ENCODE data around the gene NUMA1. TPM values are rescaled to one million over a fixed set of nuclear protein-coding genes. Genes with fewer than 3 reads are reported as not detected.

NUMA1 gene
- total and polyA plus RNA-seq, 4 donors, result 19.5 to 93.2 (median 42.1) TPM

DNA sequence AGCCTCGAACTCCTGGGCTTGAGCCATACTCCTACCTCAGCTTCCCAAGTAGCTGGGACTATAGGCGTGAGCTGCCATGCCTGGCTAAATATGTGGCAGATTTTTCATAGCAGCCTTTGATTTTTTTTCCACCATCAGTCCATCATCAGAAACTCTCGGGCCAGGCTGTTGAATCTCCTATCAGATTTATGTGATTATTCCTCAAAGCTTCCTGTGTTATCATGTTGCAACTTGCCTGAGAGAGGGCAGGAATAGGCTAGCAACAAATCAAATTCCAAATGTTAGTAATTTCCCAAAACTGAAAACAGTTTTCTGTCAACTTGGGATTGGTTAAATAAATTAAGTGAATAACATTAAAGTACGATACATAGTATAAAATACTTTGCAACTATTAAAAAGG lies 3.7 kb upstream of the NUMA1 start:
- Histone ChIP-seq H3K9ac (ENCODE audit: low read depth in 1 of 2, low read length in 2 of 2) (no peak overlapping the region), H3K27me3 (ENCODE audit: control insufficient read depth in 4 of 4, insufficient read depth in 4 of 4, low read length in 3 of 4) (no peaks in the 10 kb centered on the region), H3K9me3 (ENCODE audit: control insufficient read depth in 4 of 4, low read length in 3 of 4) (no peaks in the 10 kb centered on the region), H3K36me3 (ENCODE audit: control insufficient read depth in 4 of 4, insufficient read depth in 3 of 4, low read depth in 1 of 4, low read length in 3 of 4) (peaks cover 0 to 8% (median 0%) of the 10 kb centered on the region in 4 donors), H3K4me3 (ENCODE audit: low read depth in 1 of 3, low read length in 3 of 3) (no peak overlapping the region), H3K4me1 (ENCODE audit: control insufficient read depth in 4 of 4, insufficient read depth in 4 of 4, low read length in 3 of 4) (peaks cover 0 to 11% (median 4%) of the 10 kb centered on the region in 4 donors), H3K27ac (ENCODE audit: low read depth in 1 of 2, low read length in 2 of 2) (no peak overlapping the region)
- no peak for TF ChIP-seq FOXA2 (IDR thresholded peaks at IDR 0.05)
- TF ChIP-seq RAD21 (IDR thresholded peaks at IDR 0.05), result no peak
- TF ChIP-seq, protein P1, sequence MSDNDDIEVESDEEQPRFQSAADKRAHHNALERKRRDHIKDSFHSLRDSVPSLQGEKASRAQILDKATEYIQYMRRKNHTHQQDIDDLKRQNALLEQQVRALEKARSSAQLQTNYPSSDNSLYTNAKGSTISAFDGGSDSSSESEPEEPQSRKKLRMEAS (IDR thresholded peaks at IDR 0.05), result no peak
- no peak for TF ChIP-seq TAF1 (conservative IDR thresholded peaks at IDR 0.05)
- TF ChIP-seq JUND (IDR thresholded peaks at IDR 0.05), result no peak
- TF ChIP-seq GABPA (IDR thresholded peaks at IDR 0.05 in 1 of 2, conservative IDR thresholded peaks at IDR 0.05 in 1 of 2), result no peak
- TF ChIP-seq NR2F2 (IDR thresholded peaks at IDR 0.05), result no peak
- no peak for TF ChIP-seq HNF4G (IDR thresholded peaks at IDR 0.05)
- no peak for TF ChIP-seq EGR1 (IDR thresholded peaks at IDR 0.05; ENCODE audit: low read depth in 2 of 2)
- TF ChIP-seq, protein P2, sequence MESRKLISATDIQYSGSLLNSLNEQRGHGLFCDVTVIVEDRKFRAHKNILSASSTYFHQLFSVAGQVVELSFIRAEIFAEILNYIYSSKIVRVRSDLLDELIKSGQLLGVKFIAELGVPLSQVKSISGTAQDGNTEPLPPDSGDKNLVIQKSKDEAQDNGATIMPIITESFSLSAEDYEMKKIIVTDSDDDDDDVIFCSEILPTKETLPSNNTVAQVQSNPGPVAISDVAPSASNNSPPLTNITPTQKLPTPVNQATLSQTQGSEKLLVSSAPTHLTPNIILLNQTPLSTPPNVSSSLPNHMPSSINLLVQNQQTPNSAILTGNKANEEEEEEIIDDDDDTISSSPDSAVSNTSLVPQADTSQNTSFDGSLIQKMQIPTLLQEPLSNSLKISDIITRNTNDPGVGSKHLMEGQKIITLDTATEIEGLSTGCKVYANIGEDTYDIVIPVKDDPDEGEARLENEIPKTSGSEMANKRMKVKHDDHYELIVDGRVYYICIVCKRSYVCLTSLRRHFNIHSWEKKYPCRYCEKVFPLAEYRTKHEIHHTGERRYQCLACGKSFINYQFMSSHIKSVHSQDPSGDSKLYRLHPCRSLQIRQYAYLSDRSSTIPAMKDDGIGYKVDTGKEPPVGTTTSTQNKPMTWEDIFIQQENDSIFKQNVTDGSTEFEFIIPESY (IDR thresholded peaks at IDR 0.05), result no peak
- TF ChIP-seq, protein P3, sequence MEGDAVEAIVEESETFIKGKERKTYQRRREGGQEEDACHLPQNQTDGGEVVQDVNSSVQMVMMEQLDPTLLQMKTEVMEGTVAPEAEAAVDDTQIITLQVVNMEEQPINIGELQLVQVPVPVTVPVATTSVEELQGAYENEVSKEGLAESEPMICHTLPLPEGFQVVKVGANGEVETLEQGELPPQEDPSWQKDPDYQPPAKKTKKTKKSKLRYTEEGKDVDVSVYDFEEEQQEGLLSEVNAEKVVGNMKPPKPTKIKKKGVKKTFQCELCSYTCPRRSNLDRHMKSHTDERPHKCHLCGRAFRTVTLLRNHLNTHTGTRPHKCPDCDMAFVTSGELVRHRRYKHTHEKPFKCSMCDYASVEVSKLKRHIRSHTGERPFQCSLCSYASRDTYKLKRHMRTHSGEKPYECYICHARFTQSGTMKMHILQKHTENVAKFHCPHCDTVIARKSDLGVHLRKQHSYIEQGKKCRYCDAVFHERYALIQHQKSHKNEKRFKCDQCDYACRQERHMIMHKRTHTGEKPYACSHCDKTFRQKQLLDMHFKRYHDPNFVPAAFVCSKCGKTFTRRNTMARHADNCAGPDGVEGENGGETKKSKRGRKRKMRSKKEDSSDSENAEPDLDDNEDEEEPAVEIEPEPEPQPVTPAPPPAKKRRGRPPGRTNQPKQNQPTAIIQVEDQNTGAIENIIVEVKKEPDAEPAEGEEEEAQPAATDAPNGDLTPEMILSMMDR (IDR thresholded peaks at IDR 0.05; ENCODE audit: low read depth, low read length, missing input control), result no peak
- no peak for TF ChIP-seq HNF4A (conservative IDR thresholded peaks at IDR 0.05)
- no peak for TF ChIP-seq SP1 (IDR thresholded peaks at IDR 0.05)
- DNase-seq (ENCODE audit: low spot score), result no peak
- WGBS, result 90% methylated on average over 4 of the region's 4 CpGs

DNA sequence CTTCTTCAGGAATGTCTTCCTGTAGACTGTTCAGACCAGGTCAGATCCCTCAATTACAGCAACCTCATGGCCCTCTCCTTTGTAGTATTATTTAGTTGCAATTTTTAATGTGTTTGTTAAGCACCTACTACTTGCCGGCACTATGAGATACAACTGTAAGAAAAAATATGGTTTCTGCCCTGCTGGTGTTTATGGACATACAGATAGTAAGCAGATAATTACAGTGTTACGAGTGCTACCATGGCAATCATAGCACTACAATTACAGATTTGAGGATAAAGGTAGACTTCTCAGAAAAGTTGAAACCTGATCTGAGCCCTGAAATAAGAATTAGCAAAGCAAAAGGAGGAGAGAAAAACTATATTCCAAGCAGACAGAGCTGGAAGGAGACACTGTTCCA lies 3.1 kb upstream of the NUMA1 start:
- Histone ChIP-seq H3K9me3 (ENCODE audit: control insufficient read depth in 4 of 4, low read length in 3 of 4) (no peaks in the 10 kb centered on the region), H3K27me3 (ENCODE audit: control insufficient read depth in 4 of 4, insufficient read depth in 4 of 4, low read length in 3 of 4) (no peaks in the 10 kb centered on the region), H3K36me3 (ENCODE audit: control insufficient read depth in 4 of 4, insufficient read depth in 3 of 4, low read depth in 1 of 4, low read length in 3 of 4) (peaks cover 0 to 3% (median 0%) of the 10 kb centered on the region in 4 donors), H3K27ac (ENCODE audit: low read depth in 1 of 2, low read length in 2 of 2) (no peak overlapping the region), H3K9ac (ENCODE audit: low read depth in 1 of 2, low read length in 2 of 2) (no peak overlapping the region), H3K4me1 (ENCODE audit: control insufficient read depth in 4 of 4, insufficient read depth in 4 of 4, low read length in 3 of 4) (peaks cover 0 to 11% (median 5%) of the 10 kb centered on the region in 4 donors), H3K4me3 (ENCODE audit: low read depth in 1 of 3, low read length in 3 of 3) (no peak overlapping the region)
- no peak for DNase-seq (ENCODE audit: low spot score)
- TF ChIP-seq GABPA (IDR thresholded peaks at IDR 0.05 in 1 of 2, conservative IDR thresholded peaks at IDR 0.05 in 1 of 2), result no peak
- no peak for TF ChIP-seq EGR1 (IDR thresholded peaks at IDR 0.05; ENCODE audit: low read depth in 2 of 2)
- TF ChIP-seq YY1 (IDR thresholded peaks at IDR 0.05), result no peak
- TF ChIP-seq, protein P1 (IDR thresholded peaks at IDR 0.05), result no peak
- TF ChIP-seq JUND (IDR thresholded peaks at IDR 0.05), result no peak
- no peak for TF ChIP-seq FOXA1 (IDR thresholded peaks at IDR 0.05)
- no peak for TF ChIP-seq HNF4G (IDR thresholded peaks at IDR 0.05)
- no peak for TF ChIP-seq FOXA2 (IDR thresholded peaks at IDR 0.05)
- no peak for TF ChIP-seq TAF1 (conservative IDR thresholded peaks at IDR 0.05)
- TF ChIP-seq, protein P4, sequence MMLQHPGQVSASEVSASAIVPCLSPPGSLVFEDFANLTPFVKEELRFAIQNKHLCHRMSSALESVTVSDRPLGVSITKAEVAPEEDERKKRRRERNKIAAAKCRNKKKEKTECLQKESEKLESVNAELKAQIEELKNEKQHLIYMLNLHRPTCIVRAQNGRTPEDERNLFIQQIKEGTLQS (IDR thresholded peaks at IDR 0.05), result no peak
- 87% methylated on average over 2 of the region's 2 CpGs for WGBS

Data from liver (tissue), 9 donors.